HepG2 (cell line): ENCODE results near the gene ADGRL3. TPM values are rescaled to one million over a fixed set of nuclear protein-coding genes. Genes with fewer than 3 reads are reported as not detected.

Source experiments
- ATAC-seq: fragments of 200-7000 bp; cut with Tn5 transposase; 3 replicates; pipeline ENCODE4 v1.9.1; 2020; ENCODE audit warnings: mild to moderate bottlenecking, moderate library complexity
- BruUV-seq: library from RNA; stranded (reverse); fragments of 400-500 nt; replicated peaks from 2 replicates; lab custom pipeline; 2021; lab: Mats Ljungman, UMichigan
- CTCF ChIA-PET: fragments of 300-600 bp; formaldehyde crosslinking; extraction: SDS; loops from one replicate; lab custom pipeline; 2021; ENCODE audit warnings: low total read pairs, inconsistent platforms, low intra/inter-chr PET ratio; lab: Yijun Ruan, JAX
- POLR2A ChIA-PET: fragments of 350-600 bp; sonication (Branson Sonifier 250); formaldehyde crosslinking; loops from one replicate; lab custom pipeline; 2020; ENCODE audit warnings: antibody characterized with exemption, inconsistent platforms; lab: Yijun Ruan, JAX
- DNase-seq: peaks from one replicate; pipeline ENCODE4 v3.0.0-alpha.2; 2015; ENCODE audit warnings: low spot score
- FAIRE-seq: peaks from 3 replicates; lab custom pipeline; 2011; peaks lifted over from hg19 to GRCh38; lab: Jason Lieb, UNC
- H2AFZ ChIP-seq: one replicate; pipeline ENCODE4 v1.6.1; 2011; ENCODE audit warnings: low read length, inconsistent platforms
- H3K27ac ChIP-seq: fragments of 300-600 bp; 3 replicates; pipeline ENCODE4 v1.8.0; 2011; ENCODE audit warnings: mixed run types, mild to moderate bottlenecking, mixed read lengths, low read length, inconsistent platforms; ENCODE audit not compliant: insufficient read depth; ENCODE audit errors: extremely low read length
- H3K27me3 ChIP-seq, 2 experiments: fragments of 200-600 bp in 1 of 2; 2 replicates in 1 of 2; 3 replicates in 1 of 2; pipeline versions ENCODE4 v1.6.0 to v1.8.0; 2011; ENCODE audit warnings: low read length in 2 of 2, mild to moderate bottlenecking in 2 of 2, moderate library complexity in 2 of 2, inconsistent platforms in 1 of 2; ENCODE audit not compliant: insufficient read depth in 2 of 2, control insufficient read depth in 1 of 2
- H3K36me3 ChIP-seq, 2 experiments: fragments of 200-600 bp in 1 of 2; replicated peaks in 1 of 2; 2 replicates in 1 of 2; 3 replicates in 1 of 2; pipeline versions ENCODE4 v1.5.1 to v1.8.0; 2011; ENCODE audit warnings: low read length in 2 of 2, inconsistent platforms in 1 of 2; ENCODE audit not compliant: insufficient read depth in 2 of 2, control insufficient read depth in 1 of 2
- H3K4me1 ChIP-seq: 2 replicates; pipeline ENCODE4 v1.5.1; 2012; ENCODE audit warnings: low read length, inconsistent platforms; ENCODE audit not compliant: insufficient read depth
- H3K4me2 ChIP-seq: 2 replicates; pipeline ENCODE4 v1.6.0; 2011; ENCODE audit warnings: low read depth, low read length, inconsistent platforms
- H3K4me3 ChIP-seq, 3 experiments: fragments of 200-600 bp in 1 of 3; sonication (generic), shearing (Covaris generic) in 1 of 3; replicated peaks in 1 of 3; 2 replicates each; pipeline ENCODE4 v1.5.1; 2011 to 2016; ENCODE audit warnings: low read length in 3 of 3, inconsistent platforms in 2 of 3, low read depth in 2 of 3, mild to moderate bottlenecking in 2 of 3, control low read depth in 1 of 3, mixed read lengths in 1 of 3; ENCODE audit not compliant: insufficient read depth in 1 of 3
- H3K79me2 ChIP-seq: one replicate; pipeline ENCODE4 v1.6.1; 2011; ENCODE audit warnings: low read length, inconsistent platforms; ENCODE audit not compliant: insufficient read depth
- H3K9ac ChIP-seq: 2 replicates; pipeline ENCODE4 v1.6.0; 2011; ENCODE audit warnings: mild to moderate bottlenecking, low read depth, low read length, inconsistent platforms; ENCODE audit not compliant: insufficient read depth
- H3K9me3 ChIP-seq: 2 replicates; pipeline ENCODE4 v1.5.1; 2012; ENCODE audit warnings: mild to moderate bottlenecking, low read length
- H4K20me1 ChIP-seq: 2 replicates; pipeline ENCODE4 v1.6.0; 2011; ENCODE audit warnings: inconsistent platforms, mild to moderate bottlenecking, low read length, moderate library complexity; ENCODE audit not compliant: insufficient read depth
- FOXK1 ChIP-seq: sonication (generic); formaldehyde crosslinking; IDR thresholded peaks from 2 replicates; pipeline ENCODE4 v1.4.0; 2020; ENCODE audit warnings: low read depth, missing genetic modification reagents, borderline replicate concordance
- GRHL1 ChIP-seq: sonication (generic); formaldehyde crosslinking; conservative IDR thresholded peaks from 2 replicates; pipeline ENCODE4 v1.8.0; 2022; ENCODE audit warnings: missing genetic modification reagents
- NFRKB ChIP-seq: fragments of 450-650 bp; IDR thresholded peaks from 2 replicates; pipeline ENCODE4 v1.6.1; 2017
- PPARG ChIP-seq: conservative IDR thresholded peaks from 2 replicates; pipeline ENCODE4 v1.6.1; 2016; ENCODE audit warnings: missing biosample characterization, missing genetic modification reagents
- ZNF101 ChIP-seq: sonication (generic); formaldehyde crosslinking; IDR thresholded peaks from 2 replicates; pipeline ENCODE4 v1.4.0; 2020; ENCODE audit warnings: mild to moderate bottlenecking, low read depth, missing genetic modification reagents, borderline replicate concordance
- ZNF124 ChIP-seq: sonication (generic); formaldehyde crosslinking; IDR thresholded peaks from 2 replicates; pipeline ENCODE4 v1.4.0; 2020; ENCODE audit warnings: missing genetic modification reagents
- ZNF275 ChIP-seq: sonication (generic); formaldehyde crosslinking; IDR thresholded peaks from 2 replicates; pipeline ENCODE4 v1.8.0; 2022; ENCODE audit warnings: missing genetic modification reagents, mild to moderate bottlenecking, inconsistent platforms, borderline replicate concordance
- ZNF562 ChIP-seq: sonication (generic); formaldehyde crosslinking; IDR thresholded peaks from 2 replicates; pipeline ENCODE4 v1.8.0; 2022; ENCODE audit warnings: missing genetic modification reagents, borderline replicate concordance
- ZNF615 ChIP-seq: sonication (generic); formaldehyde crosslinking; IDR thresholded peaks from 2 replicates; pipeline ENCODE4 v1.5.0; 2020; ENCODE audit warnings: mild to moderate bottlenecking, missing genetic modification reagents, borderline replicate concordance
- WGBS: methylation state at CpG from one replicate; pipeline ENCODE4 v1.1.6; 2017; ENCODE audit warnings: low lambda C conversion rate; 5-methylcytosine and 5-hydroxymethylcytosine counted together
- in situ Hi-C: cut with HindIII; loops from 2 replicates; pipeline ENCODE4 v1.10.0; 2017; ENCODE audit warnings: low pct_unique_long_range_greater_than_20kb; ENCODE audit not compliant: extremely low pct_ligation_motif_present
- intact Hi-C: fragments of 100-400 bp; cut with micrococcal nuclease; formaldehyde crosslinking; loops from one replicate; pipeline ENCODE4 v1.10.0; 2022; ENCODE audit not compliant: unreplicated experiment
- polyA plus RNA-seq, 8 experiments: library from polyadenylated mRNA; depleted of rRNA in 3 of 8; stranded (reverse) in 7 of 8; unstranded in 1 of 8; fragments of >200 nt; fragmentation: Illumina TruSeq in 4 of 8; extraction: Trizol in 4 of 8; gene quantifications; 2 replicates each; pipeline versions ENCODE4 v1.2.1 to v1.2.3, GENCODE V29; 2011 to 2016; ENCODE audit warnings: low read depth in 4 of 8, missing spikeins in 1 of 8, mixed read lengths in 1 of 8; ENCODE audit not compliant: insufficient read depth in 1 of 8
- total RNA-seq, 5 experiments: library from RNA; depleted of rRNA; stranded (reverse); fragments of >200 nt; fragmentation: Illumina TruSeq; extraction: Trizol; gene quantifications; 2 replicates each; pipeline ENCODE4 v1.2.3, GENCODE V29; 2016; ENCODE audit warnings: low read depth in 1 of 5

The ADGRL3 gene
- total and polyA plus RNA-seq, 2 of the 13 experiments (the other 11 are each of a cell fraction or from before 2014, with no cell fraction given) = 0.04 to 0.05 TPM

GRCh38 chr4:61511716-61512488 is 311.8 kb downstream of the ADGRL3 start:
- FAIRE-seq = no peak
- no peaks in the 10 kb centered on the region for H3K36me3 ChIP-seq
- H4K20me1 ChIP-seq = no peaks in the 10 kb centered on the region
- no peaks in the 10 kb centered on the region for H3K79me2 ChIP-seq
- no peak overlapping the region for H3K4me2 ChIP-seq
- no peak for TF ChIP-seq GRHL1 (CRISPR knock-in tag)
- TF ChIP-seq ZNF124 (CRISPR knock-in tag) = no peak
- TF ChIP-seq ZNF101 (CRISPR knock-in tag) = no peak
- no peak for TF ChIP-seq NFRKB
- no peak for TF ChIP-seq FOXK1
- no peak for TF ChIP-seq ZNF615 (CRISPR knock-in tag)
- no peak for TF ChIP-seq PPARG (CRISPR knock-in tag)
- no peak for TF ChIP-seq ZNF275 (CRISPR knock-in tag)
- TF ChIP-seq ZNF562 (CRISPR knock-in tag) = no peak
- TF ChIP-seq, all 625 proteins: peak for 0
- no peaks in the 10 kb centered on the region for H3K9me3 ChIP-seq
- POLR2A ChIA-PET = no interaction called here
- intact Hi-C loops = no loop called here
- no peak overlapping the region for H2AFZ ChIP-seq
- H3K9ac ChIP-seq = no peak overlapping the region
- no peak overlapping the region for H3K4me3 ChIP-seq
- in situ Hi-C loops = no loop called here
- ATAC-seq (no peak), DNase-seq (no peak)
- no peaks in the 10 kb centered on the region for H3K27me3 ChIP-seq
- CTCF ChIA-PET = no interaction called here
- under 1% methylated on average over 2 of the region's 2 CpGs for WGBS
- no peaks in the 10 kb centered on the region for H3K4me1 ChIP-seq
- no TSS peak for BruUV-seq
- H3K27ac ChIP-seq = no peak overlapping the region
